ENCODE data around the gene ABR.
"Not testable (repeated sequence)": the region's sequence is repeated elsewhere in the genome, so short reads cannot be mapped to it uniquely, and the experiment has no call there.

ABR gene

GRCh38 chr17:1047879-1048470, 131.8 kb downstream of the ABR start:
- DNase-seq (ENCODE audit: low read depth in 2 of 2) = no peak

- no peak for DNase-seq (ENCODE audit: low read depth in 2 of 2)
These were observed 132.5 kb downstream of the ABR start for GRCh38 chr17:1047177-1047878.

DNA sequence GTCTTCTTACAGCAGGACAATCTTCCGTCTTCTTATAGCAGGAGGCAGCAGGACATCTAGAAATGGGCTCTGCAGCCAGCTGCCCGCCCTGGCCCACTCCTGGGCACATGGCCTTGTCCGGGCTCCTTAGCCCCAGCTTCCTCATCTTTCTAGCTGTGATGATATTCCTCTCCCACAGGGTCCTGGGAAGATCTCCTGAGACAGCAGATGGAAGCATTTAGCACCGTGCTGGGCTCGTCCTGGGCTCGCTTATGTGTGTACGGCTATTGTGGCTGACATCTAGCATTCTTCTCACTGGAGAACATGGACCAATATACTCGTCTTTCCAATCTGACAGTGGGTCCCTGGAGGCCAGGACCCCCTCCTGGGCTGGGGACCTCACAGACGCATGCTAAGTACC, 134.3 kb downstream of the ABR start:
- no peak for DNase-seq (ENCODE audit: low read depth in 2 of 2)

- not testable (repeated sequence) for DNase-seq (ENCODE audit: low read depth in 2 of 2)
These were observed 135.3 kb downstream of the ABR start for GRCh38 chr17:1044387-1045009.

- DNase-seq (ENCODE audit: low read depth in 2 of 2) = no peak
These were observed 136.1 kb downstream of the ABR start for GRCh38 chr17:1043601-1044251.

- no peak for DNase-seq (ENCODE audit: low read depth in 2 of 2)
These were observed 137.3 kb downstream of the ABR start for GRCh38 chr17:1042486-1042885.

DNA sequence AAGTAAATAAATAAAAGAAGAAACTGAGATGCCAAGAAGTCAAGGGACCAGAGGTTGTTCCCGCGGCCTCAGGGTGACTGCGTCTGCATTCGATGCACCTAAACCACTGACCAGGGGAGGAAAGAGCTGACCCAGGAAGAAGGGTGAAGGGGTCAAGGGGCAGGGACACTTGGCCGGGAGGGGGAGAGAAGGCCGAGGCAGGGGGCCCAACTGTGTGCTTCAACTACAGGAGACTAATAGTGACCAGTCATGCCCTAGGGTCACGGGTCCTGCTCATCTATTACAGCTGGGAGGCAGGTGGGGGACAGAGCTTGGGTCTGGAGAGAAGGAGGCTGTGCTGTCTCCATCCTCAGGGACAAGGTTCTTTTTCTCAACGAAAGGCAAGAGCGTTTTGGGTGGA, 138.0 kb downstream of the ABR start:
- DNase-seq (ENCODE audit: low read depth in 2 of 2) = no peak

DNA sequence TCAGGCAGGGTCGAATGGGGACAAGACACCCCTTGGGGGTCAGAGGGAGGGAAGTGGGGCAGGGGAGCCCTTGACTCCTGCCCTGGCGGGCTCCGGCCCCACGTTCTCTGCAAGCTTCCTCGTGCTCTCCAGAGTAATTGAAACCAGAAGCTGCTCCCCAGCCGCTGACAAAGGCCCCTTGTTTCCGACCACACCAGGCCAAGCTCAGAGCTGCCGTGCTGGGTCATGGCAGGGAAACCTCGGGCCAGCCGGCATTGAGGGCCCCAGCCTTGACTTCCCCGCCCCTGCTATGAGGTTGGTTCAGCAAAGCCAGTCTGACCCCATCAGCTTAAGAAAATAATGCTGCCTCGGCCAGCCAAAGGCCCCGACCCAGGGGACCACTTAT, 139.6 kb downstream of the ABR start:
- DNase-seq (ENCODE audit: low read depth in 2 of 2) = no peak

DNA sequence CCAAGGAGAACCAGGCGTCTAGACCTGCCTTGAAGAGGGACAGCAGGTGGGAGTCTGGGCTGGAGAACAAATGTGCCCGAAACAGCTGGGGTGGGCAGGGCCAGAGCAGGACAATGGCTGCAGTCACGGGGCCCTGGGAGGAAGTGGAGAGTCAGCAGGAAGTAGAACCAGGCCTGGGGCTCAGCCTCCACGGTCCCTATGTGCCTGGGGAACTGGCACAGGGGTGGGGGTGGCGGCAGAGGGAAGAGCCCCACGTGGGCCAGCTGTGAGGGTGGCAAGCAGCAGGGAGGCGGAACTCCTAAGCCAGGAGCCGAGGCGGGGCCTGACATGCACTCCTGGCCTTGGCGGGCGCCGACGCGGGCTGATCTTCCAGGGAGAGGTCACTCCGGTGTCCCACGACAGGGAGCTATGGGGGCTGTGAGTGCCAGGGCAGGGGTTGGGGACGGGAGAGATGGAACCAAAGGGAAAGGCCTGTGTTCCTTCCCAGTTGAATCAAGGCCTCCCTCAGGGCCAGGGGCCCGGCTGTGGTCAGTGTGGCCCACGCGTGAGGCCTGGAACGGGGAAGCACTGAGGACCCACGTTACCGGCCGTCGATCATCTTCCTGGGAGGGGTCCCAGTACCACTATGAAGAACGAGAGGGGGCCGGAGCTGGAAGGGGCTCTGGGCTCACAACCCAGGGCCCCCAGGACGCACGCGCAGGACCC, 140.1 kb downstream of the ABR start:
- DNase-seq (ENCODE audit: low read depth in 2 of 2) = no peak

GRCh38 chr17:1039123-1039507, 140.7 kb downstream of the ABR start:
- no peak for DNase-seq (ENCODE audit: low read depth in 2 of 2)

DNA sequence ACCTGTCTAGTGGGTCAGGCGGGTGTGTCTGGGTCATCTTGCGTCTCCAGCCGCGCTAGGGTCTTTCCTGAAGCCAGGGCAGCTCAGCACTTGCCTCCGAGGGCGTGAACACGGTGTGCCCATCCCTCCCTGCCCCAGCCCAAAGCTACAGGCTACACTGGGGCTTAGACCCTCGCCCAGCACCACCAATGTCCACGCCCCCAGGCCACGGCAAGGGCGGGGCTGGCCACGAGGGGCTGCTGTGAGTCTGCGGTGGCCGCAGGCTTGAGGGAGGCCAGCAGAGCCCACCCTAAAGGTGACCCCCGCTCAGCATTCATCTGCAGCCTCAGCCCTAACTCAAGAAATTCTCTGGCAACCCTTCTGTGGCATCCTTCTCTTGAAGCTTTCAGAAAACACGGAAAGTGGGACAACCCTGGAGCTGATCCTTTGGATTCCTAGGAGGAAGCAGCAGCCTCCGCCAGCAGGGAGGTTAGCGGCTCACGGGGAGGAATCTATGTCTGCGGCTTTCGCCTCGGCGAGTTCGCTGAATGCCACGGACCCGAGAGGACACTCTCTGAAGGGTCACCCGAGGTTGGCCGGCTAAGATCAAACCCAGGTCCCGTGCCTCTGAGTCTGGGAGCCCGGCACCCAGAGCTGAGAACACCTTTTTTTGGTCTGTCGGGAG, 141.2 kb downstream of the ABR start:
- no peak for DNase-seq (ENCODE audit: low read depth in 2 of 2)

- DNase-seq (ENCODE audit: low read depth in 2 of 2) = no peak
These were observed 142.4 kb downstream of the ABR start for GRCh38 chr17:1037238-1037879.

- DNase-seq (ENCODE audit: low read depth in 2 of 2) = no peak
These were observed 142.9 kb downstream of the ABR start for GRCh38 chr17:1036845-1037237.

- no peak for DNase-seq (ENCODE audit: low read depth in 2 of 2)
These were observed 143.5 kb downstream of the ABR start for GRCh38 chr17:1036171-1036844.

- DNase-seq (ENCODE audit: low read depth in 2 of 2) = no peak
These were observed 144.1 kb downstream of the ABR start for GRCh38 chr17:1035546-1036170.

DNA sequence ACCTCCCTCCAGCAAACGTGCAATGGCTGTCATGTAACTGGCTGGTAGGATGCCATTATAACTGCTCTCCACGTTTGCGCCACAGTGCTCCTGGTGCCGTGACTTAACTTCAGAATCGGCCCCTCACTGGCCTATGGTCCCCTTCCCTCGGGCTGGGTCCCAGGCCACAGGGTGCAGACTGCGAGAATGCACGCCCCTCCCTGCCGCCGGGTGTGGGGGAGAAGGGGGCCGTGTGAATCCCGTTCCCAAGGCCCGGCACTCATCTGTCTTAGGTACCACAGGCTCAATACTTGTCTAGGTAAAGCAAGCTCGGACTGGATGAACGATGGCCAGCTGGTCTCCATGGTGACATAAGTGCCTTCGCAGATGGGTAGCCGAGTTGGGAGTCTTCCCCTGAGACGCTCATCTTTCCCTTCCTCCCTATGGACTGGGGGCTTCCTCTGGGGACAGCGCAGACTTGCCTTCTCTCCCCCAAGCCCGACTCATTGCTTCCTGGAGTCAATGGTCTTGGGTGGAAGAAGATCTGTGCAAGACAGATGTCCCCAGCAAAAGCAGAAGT, 145.1 kb downstream of the ABR start:
- no peak for DNase-seq (ENCODE audit: low read depth in 2 of 2)

GRCh38 chr17:1033503-1033902, 146.3 kb downstream of the ABR start:
- DNase-seq (ENCODE audit: low read depth in 2 of 2) = no peak

DNA sequence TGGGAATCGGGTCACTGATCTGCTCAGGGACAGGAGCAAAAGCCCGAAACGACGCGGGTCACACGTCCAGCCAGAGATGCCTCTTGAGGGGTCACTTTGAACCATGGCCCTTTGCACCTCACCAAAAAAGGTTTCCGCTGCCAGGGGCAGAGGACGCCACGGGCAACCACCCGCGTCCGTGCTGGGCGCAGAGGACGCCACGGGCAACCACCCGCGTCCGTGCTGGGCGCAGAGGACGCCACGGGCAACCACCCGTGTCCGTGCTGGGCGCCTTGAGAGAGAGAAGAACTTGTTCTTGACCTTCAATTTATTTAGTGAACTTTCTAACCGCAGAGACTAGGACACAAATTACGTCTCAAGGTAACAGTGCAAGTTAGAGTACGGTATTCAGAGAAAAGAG, 147.4 kb downstream of the ABR start:
- no peak for DNase-seq (ENCODE audit: low read depth in 2 of 2)

DNA sequence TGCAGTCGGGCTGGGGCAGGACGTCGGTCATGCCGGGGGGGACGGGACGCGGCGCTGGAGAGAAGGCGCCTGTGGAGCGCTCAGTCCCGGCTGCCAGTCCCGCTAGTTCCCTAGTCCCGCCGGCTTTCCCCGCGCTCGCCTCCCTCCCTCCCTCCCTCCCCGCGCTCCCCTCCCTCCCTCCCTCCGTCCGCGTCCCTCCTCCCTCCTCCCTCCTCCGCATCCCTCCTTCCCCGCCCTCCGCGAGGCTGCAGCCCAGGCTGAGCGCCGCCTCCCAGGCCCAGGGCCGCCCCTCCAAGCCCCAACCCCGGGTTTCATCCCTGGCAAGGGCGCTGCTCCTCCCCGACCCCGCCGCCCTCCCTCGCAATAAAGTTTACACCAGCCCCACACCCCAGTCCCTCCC, 148.1 kb downstream of the ABR start:
- DNase-seq (ENCODE audit: low read depth in 2 of 2) = no peak
